K562 (cell line): Measurements from ENCODE around the gene UTP4.

Experiments used
- ATF2 ChIP-seq: sonication (generic); formaldehyde crosslinking; IDR thresholded peaks from 2 replicates; pipeline ENCODE4 v1.8.1; 2022; ENCODE audit warnings: missing genetic modification reagents
- CHD1 ChIP-seq: fragments of 200-600 bp; sonication (generic); IDR thresholded peaks from one replicate; pipeline ENCODE4 v1.6.1; 2012; ENCODE audit warnings: mild to moderate bottlenecking, moderate library complexity, low read length, inconsistent platforms
- CTCF ChIP-seq, 3 experiments: IDR thresholded peaks in 2 of 3; conservative IDR thresholded peaks in 1 of 3; 2 replicates each; pipeline ENCODE4 v1.5.1; 2011 to 2012; ENCODE audit warnings: low read length in 3 of 3, mild to moderate bottlenecking in 3 of 3, control low read depth in 2 of 3, improper control_type of control experiment in 1 of 3, inconsistent platforms in 1 of 3, low read depth in 1 of 3, mixed read lengths in 1 of 3, moderate library complexity in 1 of 3; ENCODE audit not compliant: insufficient read depth in 2 of 3
- HDGF ChIP-seq: fragments of 450-650 bp; IDR thresholded peaks from 2 replicates; pipeline ENCODE4 v1.6.1; 2016
- IRF9 ChIP-seq: fragments of 450-650 bp; IDR thresholded peaks from 2 replicates; pipeline ENCODE4 v1.6.1; 2016; ENCODE audit warnings: missing biosample characterization, missing genetic modification characterization
- MAX ChIP-seq: sonication (generic); formaldehyde crosslinking; IDR thresholded peaks from 2 replicates; pipeline ENCODE4 v1.9.0; 2022; ENCODE audit warnings: mild to moderate bottlenecking, missing genetic modification reagents
- POLR2G ChIP-seq: fragments of 200-400 bp; formaldehyde crosslinking; IDR thresholded peaks from 2 replicates; pipeline ENCODE4 v1.6.1; 2017; ENCODE audit warnings: low read depth, mild to moderate bottlenecking, antibody characterized with exemption, low read length, moderate library complexity
- ZNF140 ChIP-seq: fragments of 250-450 bp; sonication (Bioruptor Pico); IDR thresholded peaks from 2 replicates; pipeline ENCODE4 v1.8.0; 2021; ENCODE audit warnings: moderate library complexity, mild to moderate bottlenecking, inconsistent platforms
- ZNF282 ChIP-seq: sonication (generic); formaldehyde crosslinking; IDR thresholded peaks from 2 replicates; pipeline ENCODE4 v1.8.1; 2023; ENCODE audit warnings: missing genetic modification reagents

DNA sequence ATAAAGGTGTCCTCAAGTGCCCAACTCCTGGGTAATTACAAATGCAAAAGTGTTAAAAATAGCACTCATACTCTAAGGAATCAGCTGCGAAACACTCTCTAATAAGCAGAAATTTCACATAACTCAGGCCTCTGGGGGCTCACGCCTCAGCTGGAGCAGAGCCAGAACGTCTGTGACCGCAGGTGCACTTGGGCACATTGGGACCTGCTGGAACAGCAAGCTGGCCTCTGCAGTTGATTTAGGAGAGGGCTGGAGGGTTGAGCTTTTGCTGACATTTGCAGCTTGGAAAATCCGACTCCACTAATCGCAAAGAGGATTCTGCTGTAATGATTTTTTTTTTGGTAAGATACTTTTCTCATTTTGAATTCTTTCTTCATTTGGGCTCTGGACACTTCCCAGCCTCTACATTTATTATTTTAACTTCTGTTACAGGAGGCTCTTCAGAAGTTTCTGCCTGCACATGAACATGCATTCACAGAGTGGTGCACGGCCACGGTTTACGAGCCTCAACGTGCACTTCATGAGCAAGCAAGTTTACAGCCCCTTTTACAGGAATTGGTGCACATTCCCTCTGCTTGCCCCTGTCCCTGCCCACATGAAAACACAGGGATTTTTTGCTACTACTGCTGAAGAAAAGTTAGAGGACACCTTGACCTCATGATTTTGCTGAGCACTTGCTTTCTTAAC lies 50.4 kb downstream of the UTP4 start:
- TF ChIP-seq ATF2 (CRISPR knock-in tag) (no peak), HDGF (no peak), CTCF (IDR thresholded peaks at IDR 0.05 in 2 of 3, conservative IDR thresholded peaks at IDR 0.05 in 1 of 3; ENCODE audit: insufficient read depth in 2 of 3, low read depth in 1 of 3, low read length in 3 of 3) (no peak), ZNF140 (no peak), CHD1 (no peak), ZNF282 (no peak), POLR2G (no peak), IRF9 (tag) (no peak), MAX (CRISPR knock-in tag) (no peak)
